Forelimb muscle (tissue), 1 donor: ENCODE results near the gene GJD3. TPM values are rescaled to one million over a fixed set of nuclear protein-coding genes. Genes with fewer than 3 reads are reported as not detected.

Experiments
- DNase-seq: peaks from one replicate; pipeline ENCODE4 v3.0.0-alpha.2; 2013; ENCODE audit warnings: low read depth
- polyA plus RNA-seq: library from polyadenylated mRNA; unstranded; fragments of 120-200 nt; gene quantifications from one replicate; pipeline ENCODE4 v1.2.1, GENCODE V29; 2013; ENCODE audit not compliant: insufficient read length

GJD3 gene
- polyA plus RNA-seq, 1 donor: 0.70 TPM

DNA sequence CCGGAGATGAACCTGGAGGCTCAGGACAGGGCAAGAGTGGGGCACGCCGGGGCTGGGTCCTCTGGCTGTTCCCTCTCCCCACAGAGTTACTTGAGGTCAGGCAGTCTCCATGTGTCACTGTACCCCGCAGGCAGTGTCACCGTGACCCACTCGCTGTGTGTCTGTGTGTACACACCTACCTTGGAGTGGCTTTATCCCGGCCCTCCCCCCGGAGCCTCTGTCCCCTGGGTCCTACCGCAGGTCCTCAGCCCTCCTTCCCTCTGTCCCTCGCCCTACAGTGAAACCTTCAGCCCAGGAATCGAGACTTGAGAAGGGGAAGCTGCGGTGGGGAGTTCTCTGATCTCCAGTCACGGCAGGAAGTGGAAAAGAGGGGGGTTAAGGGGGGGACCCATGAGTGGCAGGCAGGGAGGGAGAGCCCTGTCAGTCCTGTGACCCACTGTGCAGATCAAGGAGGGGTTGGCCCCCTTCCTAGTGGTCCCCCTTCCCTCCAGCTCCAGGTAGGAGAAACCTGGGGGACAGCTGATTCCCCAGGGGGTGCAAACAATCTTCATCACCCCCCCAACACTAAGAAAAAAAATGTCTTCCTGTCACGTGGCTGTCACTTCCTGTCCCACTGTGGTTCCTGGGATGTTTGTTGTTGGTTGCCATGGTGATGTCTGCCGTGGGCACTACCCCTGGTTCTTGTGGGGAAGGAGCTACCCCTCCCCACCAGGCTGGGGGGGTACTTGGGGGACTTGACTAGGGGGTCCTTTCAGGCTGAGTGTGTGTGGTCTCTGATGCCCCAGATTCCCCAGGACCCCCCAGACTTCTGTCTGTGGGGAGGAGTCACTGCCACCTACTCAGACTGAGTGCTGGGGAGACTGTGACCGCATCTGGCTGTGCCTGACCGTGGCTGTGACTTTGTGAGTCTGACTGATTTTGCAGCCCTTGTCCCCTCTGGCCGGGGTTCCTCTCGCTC, 41.9 kb downstream of the GJD3 start:
- no peak for DNase-seq

DNA sequence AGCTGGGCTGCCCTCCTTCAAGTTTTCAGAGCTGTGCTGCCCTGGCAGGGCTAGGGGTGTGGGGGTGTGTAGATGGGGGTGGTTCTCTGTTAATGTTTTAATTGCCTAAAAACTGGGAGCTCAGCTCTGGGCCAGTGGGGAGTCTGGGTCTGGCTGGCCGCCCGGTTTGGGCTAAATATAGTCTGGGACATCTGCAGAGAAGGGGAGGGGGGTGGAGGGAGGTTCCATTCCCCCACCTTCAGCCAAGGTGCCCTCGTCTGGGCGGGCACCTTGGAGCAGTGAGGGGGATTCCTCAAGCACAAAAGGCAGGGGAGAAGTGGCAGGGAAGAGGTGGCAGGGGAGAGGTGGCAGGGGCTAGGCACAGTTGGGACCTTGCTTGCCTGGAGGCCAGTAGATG, 42.6 kb downstream of the GJD3 start:
- DNase-seq: no peak

DNA sequence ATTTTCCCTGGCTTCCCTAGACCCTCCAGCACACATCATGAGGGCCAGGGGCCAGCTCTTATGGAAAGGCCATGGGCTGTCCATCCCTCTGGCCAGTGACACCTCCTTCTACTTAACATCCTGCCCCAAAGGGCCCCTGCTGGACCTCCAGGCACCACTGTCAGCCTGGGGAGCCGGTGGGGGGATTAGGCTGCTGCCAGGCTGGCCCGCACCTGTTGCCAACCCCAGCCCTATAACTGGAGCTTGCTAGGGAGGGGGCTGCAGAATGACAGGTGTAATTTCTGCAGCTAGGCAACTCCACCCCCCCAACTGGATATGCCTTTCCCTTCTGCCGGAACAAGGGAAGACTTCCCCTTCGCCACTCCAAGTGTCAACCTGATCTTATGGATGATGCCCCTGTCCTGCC, 43.0 kb downstream of the GJD3 start:
- no peak for DNase-seq

DNA sequence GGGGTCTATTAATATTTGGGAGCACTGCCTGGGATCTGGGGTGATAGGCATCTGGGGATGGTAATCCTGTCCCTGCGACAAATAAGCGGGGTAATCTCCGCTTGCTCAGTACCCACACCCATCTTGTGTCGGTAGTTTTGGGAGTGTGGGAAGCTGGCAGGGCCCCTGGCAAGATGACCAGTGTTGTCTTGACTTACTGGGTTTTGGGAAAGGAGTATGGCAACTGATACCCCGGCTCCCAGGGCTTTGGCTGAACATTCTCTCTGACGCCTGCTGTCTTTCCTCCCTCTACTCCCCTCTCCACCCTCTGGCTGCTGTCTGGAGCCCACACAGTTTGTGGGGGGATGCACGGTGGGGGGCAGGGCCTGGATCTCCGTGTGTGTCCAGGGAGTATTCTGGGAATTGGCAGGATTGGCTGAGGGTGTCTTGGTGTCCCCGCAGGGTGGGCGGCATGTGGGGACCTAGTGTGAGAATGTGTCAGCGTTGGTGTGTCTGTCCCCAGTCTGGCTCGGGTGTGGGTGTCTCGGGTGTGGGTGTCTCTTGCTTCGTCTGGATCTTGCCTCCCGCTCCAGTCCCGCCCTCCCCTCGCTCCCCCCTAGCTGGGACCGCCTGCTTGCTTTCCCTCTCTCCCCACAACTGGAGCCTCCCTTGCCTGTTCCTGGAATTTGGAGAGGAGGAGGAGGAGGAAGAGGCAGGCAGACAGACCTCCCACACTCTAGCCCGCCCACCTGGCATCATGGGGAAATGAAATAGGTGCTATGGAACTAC, 43.6 kb downstream of the GJD3 start:
- DNase-seq: no peak

DNA sequence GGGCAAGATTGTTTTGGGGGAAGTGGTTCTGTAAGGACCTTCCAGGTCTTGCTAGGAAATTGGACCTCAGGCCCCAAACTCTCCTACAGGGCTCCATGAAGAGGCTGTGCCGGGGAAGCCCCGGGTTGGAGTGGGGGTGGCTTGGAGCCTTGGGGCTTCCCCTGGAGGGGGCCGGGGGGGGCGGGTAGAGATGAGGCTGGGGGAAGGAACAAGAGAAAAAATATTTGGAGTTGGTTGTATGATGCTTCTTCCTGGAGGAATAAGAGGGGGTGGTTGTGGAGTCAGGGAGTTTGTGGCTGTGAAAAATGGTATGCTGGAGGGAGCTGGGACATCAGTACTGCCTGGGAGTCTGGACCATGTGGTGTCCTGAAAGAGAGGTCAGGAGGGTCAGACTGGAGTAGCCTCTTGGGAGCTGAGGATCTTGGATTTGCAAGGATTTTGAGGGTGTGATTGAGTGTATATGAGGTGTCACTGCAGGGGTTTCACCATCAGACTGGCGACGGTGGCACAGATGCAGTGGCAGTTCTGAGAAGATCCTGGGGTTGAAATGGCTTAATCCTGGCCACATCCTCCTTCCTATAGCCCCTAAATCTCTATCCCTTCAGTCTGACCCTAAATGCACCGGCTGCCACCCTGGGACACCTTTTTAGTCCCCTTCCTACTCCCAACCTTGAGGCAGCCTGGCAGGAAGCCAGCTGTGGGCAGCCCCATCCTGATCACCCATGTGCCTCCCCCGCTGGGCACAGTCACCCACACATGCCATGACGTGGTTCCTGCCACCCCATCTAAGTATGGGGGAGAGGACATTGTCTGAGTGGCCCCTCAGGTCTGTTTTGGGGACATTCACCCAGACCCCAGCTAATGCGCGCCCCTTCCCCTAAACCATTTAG, 44.6 kb downstream of the GJD3 start:
- no peak for DNase-seq

DNA sequence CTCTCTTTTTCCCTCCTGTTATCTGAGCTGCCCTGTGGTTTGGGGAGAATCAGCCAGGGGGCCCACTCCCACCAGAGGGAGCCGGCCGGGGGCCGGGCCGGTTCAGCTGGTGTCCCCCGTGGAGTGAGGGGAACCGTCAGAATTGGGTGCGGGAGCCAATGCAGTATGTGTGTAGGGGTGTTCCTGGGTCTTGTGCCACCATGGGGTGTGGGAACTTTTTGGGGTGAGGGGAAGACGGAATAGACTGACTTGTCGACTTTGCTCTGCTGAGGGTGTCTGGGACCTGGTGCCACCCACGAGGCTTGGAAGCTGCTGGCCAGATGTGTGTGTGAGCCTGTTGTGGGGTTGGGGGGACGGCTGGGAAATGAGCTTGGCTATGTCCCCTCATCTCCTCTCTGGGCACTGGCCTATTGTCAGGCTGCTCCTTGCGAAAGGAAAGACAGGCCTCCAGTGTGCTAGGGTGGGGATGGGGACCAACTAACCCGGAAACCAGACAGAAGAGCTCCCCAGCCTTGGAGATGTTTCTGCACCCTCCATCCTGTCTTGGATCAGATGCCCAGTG, 45.6 kb downstream of the GJD3 start:
- DNase-seq: no peak

DNA sequence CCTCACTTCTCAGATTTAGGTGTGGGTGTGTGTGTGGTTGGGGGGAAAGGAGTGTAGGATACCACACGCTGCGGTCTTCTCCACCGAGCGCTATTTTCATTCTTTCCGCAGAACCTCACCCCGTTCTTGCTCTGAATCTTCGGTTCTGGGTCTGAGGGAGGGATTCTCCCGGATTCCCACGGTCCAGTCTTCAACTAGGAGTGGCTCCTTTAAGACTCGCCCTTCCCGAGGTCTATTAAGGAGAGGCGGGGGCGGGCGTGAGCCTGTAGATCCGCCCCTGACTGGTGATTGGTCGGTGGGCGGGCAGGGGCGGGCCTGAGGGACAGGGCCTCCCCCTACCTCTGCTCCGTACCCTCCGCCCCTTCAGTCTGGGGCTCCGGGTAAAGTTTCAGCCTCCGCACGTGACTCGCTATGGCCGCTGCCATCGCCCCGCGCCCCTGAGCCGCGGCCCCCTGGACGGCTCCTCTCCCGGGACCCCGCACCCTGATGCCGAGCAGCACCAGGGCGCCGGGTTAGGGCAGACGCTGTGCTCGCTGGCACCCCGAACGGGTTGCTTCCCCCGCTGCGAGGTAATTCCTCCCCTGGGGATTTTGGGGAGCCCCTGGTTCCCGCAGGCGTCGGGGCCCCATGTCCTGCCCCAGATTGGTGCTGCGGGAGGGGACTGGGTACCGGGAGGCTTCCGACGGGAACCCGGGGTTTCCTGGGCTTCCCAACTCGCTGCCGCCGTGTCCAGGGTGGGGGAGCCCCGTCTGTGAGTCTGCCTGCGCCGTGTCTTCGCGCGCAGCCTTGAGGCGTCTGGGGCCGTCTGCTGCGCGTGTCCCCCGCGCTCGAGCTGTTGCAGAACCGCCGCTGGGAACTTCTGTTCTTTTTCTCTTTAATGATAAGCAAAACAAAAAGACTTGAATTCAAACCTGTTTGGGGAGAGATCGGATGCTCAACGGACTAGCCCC, 46.4 kb downstream of the GJD3 start:
- DNase-seq: peak; percentile 88

DNA sequence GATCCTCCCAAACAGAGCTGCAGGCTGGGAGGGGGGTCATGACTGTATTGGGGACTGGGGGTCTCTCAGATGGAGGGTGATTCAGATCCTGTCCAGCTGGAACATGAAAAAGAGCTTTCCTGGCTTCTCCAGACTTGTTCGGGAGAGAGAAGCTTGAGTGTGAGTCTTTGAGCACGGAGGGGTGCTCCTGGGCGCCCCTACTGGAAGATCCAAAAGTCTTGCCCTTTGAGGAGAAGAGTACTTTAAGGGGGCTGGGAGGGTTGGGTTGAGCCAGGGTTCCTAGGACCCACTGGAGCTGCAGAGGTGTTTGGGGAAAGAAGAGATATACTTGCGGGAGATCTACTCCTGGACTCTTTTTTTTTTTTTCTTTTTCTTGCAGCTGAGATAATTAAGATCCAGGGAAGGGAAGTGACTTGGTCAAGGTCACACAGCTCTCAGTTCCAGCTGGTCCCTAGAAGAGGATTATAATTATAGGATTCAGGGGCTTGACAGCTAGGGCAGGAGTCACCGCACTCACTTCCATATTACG, 47.1 kb downstream of the GJD3 start:
- DNase-seq: no peak

DNA sequence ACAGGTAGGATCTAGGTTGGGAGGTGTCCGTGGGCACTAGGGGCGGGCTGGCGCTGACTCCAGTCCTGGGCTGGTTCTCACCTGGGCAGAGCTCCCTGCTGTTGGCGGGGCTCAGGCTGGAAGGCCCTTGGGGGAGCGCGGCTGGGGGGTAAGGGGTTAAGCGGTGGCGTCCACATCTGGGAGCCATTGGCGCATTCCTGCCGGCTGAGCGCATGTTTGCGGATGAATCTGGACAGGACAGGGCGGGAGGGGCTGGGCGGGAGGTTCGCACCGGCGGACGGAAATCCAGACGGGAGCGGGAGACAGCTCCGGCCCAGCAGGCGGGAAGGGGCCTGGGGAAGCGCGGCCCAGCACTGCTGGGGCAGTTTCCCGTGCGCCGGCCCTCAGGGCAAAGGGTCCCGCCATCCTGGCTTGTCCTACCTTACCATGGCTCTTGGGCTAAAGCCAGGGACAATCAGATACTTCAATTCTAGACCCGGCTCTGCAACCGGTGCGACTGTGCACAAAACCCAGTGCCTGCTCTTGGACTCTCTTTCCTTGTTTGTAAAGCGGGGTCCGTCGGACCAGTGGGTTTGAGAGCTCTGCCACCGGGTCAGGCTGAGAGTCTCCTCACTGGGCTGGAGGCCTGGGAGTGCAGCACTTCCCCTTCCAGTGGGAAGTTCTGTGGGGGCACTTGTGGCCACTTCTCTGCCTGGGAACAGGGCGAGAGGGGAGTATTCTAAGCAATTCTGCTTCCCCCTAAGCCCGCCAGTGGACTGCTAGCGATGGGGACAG, 47.8 kb downstream of the GJD3 start:
- DNase-seq: no peak

DNA sequence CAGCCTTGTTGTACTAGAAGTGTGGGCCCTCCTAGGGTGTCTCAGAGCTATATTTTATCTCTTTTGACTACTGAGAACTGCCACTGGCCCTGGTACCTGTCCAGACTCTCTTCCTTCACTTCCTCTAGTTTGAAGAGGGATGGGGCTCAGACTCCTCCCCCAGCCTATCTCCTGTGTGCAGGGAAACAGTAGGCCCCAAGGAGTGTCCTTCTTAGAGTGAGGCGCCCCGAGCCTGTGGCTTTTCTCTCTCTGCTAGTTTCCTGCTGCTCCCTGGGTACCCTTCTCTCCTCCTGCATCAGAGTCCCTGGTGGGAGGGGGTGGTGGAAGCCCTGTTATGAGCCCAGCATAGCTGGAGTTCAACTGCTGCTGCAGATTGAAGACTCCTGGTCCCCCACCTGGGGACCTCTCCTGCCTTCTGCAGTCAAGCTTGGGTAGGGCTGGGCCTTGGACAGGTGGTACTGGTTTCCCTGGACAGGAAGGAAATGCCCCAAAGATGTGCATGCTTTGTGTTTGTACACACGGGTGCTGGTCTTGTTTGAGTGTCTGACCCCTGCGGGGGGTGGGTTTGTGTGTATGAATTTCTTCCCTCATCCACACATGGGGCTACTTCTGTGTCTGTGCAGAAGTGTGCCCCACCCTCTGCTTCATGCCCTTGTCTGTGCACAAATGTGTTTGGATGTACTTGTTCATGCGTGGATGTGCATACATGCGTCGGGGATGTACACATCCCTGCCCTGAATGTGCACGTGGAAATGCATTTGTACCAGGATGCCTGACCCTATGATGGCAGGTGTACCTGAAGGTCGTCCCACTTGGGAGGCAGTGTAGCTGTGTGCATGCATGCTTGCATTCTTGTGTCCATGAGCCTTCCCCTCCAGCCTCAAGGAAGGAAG, 48.6 kb downstream of the GJD3 start:
- DNase-seq: no peak

DNA sequence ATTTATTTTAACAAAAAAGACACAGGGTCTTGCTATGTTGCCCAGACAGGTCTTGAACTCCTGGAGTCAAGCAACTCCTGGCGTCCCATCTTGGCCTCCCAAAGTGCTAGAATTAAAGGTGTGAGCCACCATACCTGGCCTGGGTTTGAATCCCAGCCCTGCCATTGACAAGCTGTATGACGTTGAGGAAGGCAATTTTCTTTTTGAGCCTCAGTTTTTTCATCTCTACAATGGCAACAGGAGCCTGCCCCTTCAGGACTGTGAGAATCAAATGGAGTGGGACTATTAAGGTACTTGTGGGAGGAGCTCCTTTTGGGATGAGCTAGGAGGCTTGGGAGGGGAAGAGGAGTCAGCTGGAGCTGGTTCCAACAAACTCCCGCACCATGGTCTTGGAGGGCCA, 49.3 kb downstream of the GJD3 start:
- DNase-seq: no peak

DNA sequence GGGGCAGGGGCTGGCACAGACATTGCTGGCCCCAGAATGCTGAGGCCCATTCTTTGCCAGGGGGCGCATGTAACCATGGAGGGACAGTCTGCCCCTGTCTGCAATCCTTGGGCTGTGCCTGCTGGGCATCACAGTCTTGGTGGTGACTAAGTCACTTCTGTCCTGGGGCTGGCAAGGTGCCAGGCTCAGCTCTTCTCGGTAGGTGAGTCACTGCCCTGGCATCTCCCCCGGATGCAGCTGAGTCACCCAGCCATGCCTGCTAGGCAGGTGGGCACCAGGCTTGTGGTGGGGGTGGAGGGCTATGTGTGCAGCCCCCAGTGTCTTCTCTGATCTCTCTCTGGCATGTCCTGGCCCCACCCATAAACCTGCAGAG, 50.0 kb downstream of the GJD3 start:
- DNase-seq: no peak

DNA sequence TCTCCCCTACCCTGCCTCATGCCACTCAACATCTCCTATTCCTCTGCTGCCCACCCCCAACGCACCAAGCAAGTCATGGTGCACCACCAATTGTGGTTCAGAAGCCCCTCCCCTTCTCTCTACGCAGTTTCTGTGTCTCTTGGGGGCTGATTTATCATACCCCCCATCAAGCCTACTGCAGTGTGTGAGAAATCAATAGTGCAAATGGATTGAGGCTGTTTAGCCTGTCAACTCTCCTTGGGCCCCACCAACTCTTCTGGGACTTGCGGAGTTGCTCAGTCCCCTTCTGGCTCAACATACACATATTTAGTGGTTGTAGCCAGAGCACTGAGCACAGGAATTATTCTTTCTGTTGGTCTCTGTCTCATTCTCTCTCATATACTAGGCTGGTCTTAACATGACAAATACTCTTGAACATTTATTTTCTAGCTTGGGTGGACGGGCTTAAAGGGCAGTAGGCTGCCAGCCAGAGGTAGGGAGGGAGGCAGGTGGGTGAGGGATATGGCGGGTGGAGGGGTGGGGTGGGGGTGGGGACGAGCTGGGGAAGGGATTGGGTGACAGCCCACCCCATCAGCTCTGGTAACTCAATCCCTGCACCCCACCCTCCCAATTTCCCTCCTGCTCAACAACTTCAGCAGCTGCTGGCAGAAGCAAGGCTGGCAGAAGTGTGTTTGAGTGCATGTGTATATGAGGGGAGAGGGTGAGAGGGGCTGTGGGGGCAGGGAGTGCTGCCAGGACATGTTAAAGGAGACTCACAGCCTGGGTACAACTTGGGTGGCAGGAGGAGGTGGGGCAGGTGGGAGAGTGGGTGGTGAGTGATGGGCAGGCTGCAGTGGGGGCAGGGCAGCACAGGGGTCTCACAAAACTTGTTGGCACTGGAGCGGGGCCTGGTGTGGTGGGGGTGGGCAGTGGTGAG, 50.6 kb downstream of the GJD3 start:
- DNase-seq: no peak
